IPS DF 19.7 (cell line): Measurements from ENCODE around the gene ATP8B2.

Experiments used
- DNase-seq: peaks from one replicate; pipeline ENCODE4 v3.0.0-alpha.2; 2013; ENCODE audit warnings: low read depth, low spot score

Gene ATP8B2

DNA sequence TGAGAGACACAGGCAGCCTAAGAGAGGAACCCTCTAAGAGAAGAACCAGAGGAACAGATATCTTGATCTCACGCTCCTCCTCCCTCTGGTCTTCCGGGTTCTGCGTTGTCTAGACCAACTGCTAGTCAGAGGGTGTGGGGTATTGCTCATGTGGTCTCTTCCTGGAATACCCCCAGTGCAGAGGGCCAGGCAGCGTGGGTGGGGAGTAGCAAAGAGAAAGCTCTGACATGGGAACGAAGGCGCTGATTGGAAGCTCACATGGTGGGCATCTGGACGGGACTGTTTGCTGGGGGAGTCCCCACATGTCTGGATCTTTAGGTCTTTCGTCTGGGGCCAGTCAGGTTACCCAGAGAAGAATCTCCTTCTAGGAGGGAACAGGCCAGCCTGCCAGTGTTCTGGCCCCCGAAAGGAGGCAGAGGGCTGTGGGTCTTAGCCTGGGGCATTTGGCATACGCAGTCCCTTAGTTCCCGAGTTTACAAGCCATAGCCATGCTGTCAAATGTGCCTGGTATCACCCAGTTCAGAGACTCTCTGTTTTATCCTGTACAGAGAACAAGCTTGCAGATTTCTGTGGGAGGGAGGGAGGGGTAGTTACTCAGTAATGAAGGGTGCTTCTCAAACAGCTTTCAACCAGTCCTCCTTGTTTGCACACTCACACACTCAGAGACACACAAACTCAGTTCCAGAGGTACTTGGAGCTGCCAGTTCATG lies 61.5 kb downstream of the ATP8B2 start:
- no peak for DNase-seq

DNA sequence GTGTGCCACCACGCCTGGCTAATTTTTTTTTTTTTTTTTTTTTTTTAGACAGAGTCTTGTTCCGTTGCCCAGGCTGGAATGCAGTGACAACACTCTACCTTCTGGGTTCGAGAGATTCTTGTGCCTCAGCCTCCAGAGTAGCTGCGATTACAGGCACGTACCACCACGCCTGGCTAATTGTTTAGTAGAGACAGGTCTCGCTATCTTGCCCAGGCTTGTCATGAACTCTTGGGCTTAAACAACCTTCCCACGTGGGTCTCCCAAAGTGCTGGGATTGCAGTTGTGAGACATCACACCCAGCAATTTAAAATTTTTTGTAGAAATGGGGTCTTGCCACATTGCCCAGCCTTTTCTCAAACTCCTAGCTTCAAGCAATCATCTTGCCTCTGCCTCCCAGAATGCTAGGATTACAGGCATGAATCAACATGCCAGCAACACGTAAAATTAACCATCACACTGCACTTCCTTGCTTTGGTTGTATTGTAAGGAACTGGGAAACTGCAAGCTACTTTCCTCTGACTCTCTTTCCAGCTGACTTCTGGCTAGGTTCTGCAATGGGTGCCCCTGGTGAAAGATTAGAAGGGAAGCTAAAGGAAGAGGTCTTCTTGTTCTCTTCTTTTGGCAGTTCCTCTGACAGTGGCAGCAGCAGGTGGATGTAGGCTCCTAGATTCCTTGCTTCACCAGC lies 65.9 kb downstream of the ATP8B2 start:
- DNase-seq: no peak

DNA sequence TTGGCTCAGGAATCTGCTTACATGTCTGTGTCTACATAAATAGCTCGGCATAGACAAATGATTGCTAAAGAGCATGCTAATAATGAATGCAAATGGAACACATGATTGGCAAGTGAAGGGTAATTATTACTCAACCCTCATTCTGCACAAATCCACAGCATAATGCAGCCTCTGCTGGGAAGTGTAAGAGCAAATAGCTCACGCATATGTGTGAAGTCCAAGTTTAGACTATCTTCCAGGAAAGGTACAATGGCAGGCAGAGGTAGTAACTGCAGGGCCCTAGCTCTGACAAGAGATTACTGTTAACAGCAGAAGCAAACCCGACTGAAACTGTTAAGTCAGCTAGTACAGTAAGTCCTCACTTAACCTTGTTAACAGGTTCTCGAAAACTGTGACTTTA lies 72.8 kb downstream of the ATP8B2 start:
- no peak for DNase-seq

GRCh38 chr1:154398678-154399077 lies 73.4 kb downstream of the ATP8B2 start:
- DNase-seq: no peak

DNA sequence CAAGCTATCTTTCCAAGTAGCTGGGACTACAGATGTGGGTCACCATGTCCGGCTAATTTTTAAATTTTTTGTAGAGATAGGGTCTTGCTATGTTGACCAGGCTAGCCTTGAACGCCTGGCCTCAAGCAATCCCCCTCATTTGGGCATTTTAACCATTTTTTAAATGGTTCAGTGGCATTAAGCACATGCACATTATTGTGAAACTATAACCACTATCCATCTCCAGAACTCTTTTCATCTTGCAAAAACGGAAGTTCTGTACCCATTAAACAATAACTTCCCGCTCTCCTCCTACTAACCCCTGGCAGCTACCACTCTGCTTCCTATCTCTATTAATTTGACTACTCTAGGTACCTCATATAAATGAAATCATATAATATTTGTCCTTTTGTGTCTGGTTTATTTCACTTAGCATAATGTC lies 75.1 kb downstream of the ATP8B2 start:
- no peak for DNase-seq
